ENCODE results near the gene NECTIN1.

Gene NECTIN1

GRCh38 chr11:119671051-119671450 is 57.9 kb downstream of the NECTIN1 start:
- no peak for DNase-seq

- no peak for DNase-seq
Observed at GRCh38 chr11:119669487-119669886, 59.5 kb downstream of the NECTIN1 start.

- DNase-seq: no peak
Observed at GRCh38 chr11:119668676-119669075, 60.3 kb downstream of the NECTIN1 start.

DNA sequence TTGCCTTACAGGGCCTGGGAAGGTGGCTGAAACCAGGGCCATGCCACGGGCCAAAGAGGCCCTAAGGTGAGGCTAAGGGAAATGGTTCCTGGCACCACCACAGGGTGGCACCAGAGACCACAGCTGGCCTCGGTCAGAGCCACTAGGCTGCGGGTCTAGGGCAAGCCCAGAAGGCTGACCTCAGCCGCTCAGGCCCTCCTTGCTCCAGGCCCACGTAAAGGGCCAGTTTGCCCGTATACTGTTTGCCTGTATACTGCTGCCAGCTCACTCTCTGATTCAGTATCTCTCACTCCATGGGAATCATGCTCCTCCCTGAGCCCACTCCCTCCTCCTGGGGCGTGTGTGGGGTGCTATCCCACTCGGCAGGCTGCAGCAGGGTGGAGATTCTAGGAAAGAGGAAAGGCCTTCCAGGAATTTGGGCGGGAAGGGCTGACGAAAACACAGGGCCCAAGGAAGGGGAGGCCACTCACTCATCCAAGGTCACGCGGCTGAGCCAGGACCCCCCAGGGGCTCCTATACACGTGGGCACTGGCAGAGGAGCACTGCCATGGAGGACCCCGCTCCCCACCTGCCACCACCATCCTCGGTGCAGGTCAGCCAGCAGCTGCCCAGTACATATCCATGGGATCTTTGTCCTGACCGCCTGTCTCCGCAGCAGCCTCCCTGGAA is 62.4 kb downstream of the NECTIN1 start:
- peak; percentile 91 for DNase-seq

GRCh38 chr11:119666061-119666460 is 62.9 kb downstream of the NECTIN1 start:
- DNase-seq: no peak

DNA sequence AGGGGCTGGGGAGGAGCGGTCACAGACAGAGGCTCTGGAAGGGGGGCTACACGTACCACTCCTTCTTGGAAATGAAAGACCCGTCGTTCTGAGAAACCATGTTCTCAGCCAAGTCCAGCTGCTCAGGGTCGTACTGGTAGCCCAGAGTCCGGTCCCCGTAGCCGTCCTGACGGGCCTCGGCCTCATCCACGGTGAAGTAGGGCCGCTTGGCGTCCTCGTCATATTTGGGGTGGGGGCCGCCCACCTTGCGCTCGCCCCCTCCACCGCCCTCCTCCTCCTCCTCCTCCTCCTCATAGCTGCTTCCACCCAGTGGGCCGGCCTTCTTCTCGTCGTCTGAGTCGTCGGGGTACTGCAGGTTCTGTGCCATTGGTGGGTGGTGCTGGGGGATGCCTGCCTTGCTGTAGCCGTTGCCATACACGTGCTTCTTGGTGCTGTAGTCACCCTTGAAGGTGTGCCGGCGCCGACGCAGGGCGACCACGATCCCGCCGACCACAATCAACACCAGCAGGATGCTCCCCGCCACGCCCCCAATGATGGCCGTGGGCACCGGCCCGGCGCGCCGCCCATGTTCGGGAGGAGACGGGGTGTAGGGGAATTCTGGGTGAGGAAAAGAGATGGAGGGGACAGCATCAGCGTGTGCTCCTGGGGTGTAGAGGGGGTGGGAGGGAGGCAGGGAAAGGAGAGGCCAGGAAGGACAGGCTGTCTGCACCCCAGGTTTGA is 64.1 kb downstream of the NECTIN1 start:
- DNase-seq: no peak

DNA sequence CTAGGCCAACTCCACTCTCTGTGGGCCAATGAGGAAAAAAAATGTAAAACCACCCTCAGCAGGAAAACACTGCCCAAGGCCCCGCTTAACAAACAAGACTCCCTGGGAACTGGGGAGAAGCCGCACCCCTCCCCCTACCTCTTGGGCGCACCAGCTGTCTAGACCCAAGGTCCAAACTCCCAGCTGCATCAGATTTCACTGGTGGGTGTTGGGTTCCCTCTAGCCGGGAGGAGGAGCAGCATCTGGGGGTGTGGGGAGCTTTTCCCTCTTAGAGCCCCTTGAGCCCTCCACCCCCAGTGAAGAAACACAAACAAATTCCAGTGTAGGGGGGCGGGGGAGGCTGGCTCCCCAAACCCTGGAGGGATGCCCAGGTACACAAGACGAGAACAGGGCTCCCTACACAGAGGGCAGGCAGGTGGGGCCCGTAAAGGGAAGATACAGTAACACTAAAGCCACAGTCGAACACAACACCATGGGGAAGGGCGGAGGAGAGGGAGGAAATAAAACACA is 64.9 kb downstream of the NECTIN1 start:
- DNase-seq: no peak

DNA sequence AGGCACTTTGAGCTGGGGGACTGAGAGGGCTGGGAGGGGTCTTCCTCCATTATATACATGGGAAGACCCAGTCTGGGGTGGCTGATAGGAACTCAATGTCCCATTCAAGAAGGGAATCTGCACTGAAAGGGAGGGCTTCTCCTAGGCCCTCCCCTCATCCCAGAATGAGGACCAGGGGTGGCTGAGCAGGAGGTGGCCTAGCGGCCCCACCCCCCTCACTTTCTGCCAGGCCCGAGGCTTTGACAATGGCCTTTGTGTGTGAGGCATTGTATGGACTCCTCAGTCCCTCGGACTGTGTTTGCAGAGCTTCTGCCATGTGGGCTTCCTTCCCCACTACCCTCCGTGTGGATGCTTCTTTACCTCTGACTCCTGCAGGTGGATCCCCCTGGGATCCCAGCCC is 65.7 kb downstream of the NECTIN1 start:
- DNase-seq: no peak

DNA sequence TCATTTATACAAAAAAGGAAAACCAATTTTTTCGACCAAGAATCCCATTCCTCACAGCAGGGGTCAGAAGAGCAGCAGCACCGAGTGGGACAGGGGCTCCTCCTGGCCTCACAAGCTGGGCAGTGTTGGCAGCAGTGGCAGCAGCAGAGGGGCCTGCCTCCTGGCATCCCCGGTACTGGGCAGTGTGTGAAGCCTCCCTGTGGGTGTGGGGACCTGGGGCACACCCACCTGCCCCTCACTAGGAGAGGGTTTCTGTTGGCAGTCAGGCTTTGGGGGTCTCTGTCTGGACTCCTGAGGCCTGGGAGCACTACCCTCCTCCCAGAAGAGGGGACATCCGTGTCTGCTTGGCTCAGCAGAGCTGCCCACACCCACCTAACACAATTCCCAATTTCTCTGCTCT is 67.8 kb downstream of the NECTIN1 start:
- no peak for DNase-seq

DNA sequence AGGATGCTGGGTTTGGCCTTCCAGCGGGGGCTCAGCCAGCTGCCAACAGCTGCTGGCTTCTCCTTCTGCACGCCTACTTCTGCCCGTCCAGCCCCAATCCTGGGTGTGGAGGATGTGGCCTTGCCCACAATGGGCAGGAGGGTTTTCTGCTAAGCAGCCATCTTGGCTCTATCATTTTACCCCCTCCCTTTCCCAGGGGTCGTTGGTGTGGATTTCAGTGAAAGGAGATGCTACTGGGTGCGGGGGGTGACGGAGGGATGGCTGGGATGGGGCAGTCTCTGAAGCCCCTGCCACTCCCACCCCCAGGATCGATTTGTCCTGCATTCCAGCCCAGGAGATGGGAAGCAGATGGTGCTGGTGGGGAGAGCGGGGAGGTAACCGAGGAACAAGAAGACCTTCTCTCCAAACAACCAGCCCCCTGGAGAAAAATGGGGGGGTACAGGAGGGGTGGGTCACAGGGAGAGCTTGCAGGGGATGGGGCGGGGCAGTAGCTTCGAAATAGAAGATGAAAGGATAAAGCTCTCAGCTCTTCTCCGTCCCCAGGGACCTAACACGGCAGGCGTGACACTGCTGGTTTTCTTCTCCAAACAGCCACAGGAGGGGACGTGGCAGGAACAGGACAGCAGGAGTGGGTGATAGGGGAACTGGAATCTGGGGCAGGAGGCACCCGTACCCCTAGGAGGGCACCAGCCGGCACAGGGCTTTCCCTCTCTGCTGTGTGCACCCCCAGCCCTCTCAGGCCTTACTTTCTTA is 68.9 kb downstream of the NECTIN1 start:
- DNase-seq: no peak

GRCh38 chr11:119652907-119653659 is 75.9 kb downstream of the NECTIN1 start:
- no peak for DNase-seq

GRCh38 chr11:119651802-119652584 is 77.0 kb downstream of the NECTIN1 start:
- no peak for DNase-seq

DNA sequence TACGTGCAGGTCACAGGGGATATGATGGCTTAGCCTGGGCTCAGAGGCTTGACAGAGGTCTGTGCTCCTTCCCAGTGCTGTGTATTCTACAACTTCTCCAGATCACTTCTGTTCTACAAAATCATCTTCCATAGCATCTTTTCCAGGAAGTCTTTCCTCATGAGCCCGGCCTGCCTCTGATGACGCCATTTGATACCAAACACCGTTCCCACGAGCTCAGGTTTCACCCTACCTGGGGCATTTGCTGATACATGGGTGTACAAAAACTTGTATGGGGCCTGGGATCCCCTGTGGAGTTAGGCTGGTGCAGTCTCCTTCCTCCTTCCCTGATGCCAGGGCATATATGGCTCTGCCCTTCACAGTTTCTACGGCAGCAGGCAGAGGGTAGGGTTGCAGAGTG is 78.7 kb downstream of the NECTIN1 start:
- no peak for DNase-seq

- no peak for DNase-seq
Observed at GRCh38 chr11:119647254-119647653, 81.7 kb downstream of the NECTIN1 start.

GRCh38 chr11:119645018-119645417 is 84.0 kb downstream of the NECTIN1 start:
- no peak for DNase-seq

DNA sequence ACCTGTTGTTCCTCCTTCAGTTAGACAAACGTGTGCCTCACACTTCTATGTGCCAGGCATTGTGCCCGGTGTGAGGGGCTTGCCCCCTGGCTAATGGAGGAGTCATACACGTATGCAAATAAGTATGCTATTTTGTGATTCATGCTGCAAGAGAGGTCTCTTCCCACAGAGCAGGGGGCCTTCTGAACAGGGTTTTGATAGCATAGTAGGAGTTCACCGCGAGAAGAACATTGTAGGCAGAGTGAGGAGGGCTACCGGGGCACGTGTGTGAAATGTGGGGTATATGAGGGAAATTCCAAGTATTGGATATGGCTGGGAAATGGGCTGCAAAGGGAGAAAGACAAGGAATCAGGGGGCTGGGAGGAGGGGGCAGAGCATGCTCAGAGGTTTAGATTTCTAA is 84.5 kb downstream of the NECTIN1 start:
- no peak for DNase-seq

GRCh38 chr11:119643876-119644225 is 85.1 kb downstream of the NECTIN1 start:
- no peak for DNase-seq

DNA sequence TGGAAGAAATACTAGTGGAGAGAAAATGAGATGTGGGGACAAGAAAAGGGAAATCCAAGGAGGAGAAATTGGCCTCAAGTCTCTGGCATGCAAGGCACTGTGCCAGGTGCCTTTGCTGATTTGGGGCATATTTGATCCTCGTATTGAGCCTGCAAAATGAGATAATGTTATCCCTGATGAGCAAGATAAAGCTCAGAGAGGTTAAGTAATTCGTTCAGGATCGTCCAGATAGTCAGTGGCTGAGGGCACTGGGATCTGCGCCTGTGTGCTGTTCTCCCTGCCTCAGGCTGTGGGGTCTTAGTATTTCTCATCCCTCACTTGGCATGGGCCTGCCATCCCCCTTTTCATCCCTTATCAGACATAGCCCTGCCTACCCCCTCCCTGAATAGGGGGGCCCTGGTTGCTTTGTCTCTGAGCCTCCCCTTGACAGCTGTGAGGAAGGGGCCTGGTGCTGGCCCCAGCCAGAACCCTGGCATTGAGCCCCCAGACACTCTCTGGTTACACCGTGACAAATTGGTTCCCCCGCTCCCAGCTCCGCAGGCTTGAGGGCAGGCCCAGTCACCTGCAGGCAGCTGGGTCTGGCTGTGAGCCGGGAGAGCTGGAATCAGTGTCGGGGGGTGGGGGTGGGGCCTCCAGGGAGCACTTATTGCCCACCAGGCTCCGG is 85.7 kb downstream of the NECTIN1 start:
- no peak for DNase-seq

GRCh38 chr11:119641983-119642745 is 86.8 kb downstream of the NECTIN1 start:
- peak; percentile 84 for DNase-seq

- DNase-seq: no peak
Observed at GRCh38 chr11:119640541-119640940, 88.5 kb downstream of the NECTIN1 start.

DNA sequence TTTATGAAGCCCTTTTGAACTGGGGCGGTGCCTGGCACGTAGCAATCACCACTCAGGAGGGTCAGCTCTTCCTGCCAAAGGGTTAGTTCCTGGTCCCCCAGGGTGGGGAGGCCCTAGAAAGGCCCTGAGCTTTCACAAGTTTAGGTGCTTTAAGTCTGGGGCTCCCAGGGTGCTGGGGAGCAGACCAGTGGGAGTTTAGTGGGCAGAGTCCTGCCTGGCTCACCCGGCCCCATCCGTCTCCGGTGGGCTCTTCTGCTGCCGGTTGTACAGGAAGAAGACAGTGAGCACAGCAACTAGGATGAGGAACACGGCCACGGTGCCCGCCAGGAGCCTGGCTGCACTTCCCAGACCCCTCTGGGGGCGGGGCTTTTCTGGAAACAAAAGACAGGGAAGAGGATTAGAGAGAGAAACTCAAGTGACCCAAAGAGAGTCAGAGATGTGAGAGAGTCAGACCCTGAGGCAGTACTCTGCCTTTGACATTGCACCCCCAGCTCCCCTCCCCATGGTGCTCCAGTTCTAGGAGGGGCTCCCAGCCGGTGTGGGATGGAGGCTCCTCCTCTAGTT is 89.3 kb downstream of the NECTIN1 start:
- no peak for DNase-seq
